ENCODE results near the gene BMPR1A.

GRCh38 chr10:86813982-86814381, 57.6 kb downstream of the BMPR1A start:
- no peak for TF ChIP-seq CTCF (IDR thresholded peaks at IDR 0.05)
- TF ChIP-seq POLR2AphosphoS5 (IDR thresholded peaks at IDR 0.05; ENCODE audit: low read depth, low read length), result no peak

Measured in Panc1 (cell line).